Ishikawa (cell line): ENCODE data around the gene DIP2A.

Experiments used
- CEBPB ChIP-seq: IDR thresholded peaks from 2 replicates; pipeline ENCODE4 v1.6.1; 2012
- CREB1 ChIP-seq: IDR thresholded peaks from 2 replicates; pipeline ENCODE4 v1.6.1; 2012; ENCODE audit warnings: low read depth
- EGR1 ChIP-seq: IDR thresholded peaks from 2 replicates; pipeline ENCODE4 v1.6.1; 2012
- EP300 ChIP-seq: IDR thresholded peaks from 2 replicates; pipeline ENCODE4 v1.6.1; 2012; ENCODE audit warnings: borderline replicate concordance
- FOXM1 ChIP-seq: IDR thresholded peaks from 2 replicates; pipeline ENCODE4 v1.6.1; 2012; ENCODE audit warnings: low read depth, borderline replicate concordance
- MAX ChIP-seq: IDR thresholded peaks from 2 replicates; pipeline ENCODE4 v1.6.1; 2012
- NFIC ChIP-seq: IDR thresholded peaks from 2 replicates; pipeline ENCODE4 v1.6.1; 2012
- RAD21 ChIP-seq: IDR thresholded peaks from 2 replicates; pipeline ENCODE4 v1.6.1; 2012; ENCODE audit warnings: low read depth
- REST ChIP-seq: IDR thresholded peaks from 2 replicates; pipeline ENCODE4 v1.6.1; 2012; ENCODE audit warnings: low read depth, mild to moderate bottlenecking
- TAF1 ChIP-seq: IDR thresholded peaks from 2 replicates; pipeline ENCODE4 v1.6.1; 2012; ENCODE audit warnings: low read depth, mild to moderate bottlenecking
- TCF12 ChIP-seq: IDR thresholded peaks from 2 replicates; pipeline ENCODE4 v1.6.1; 2012; ENCODE audit warnings: low read depth
- TEAD4 ChIP-seq: IDR thresholded peaks from 2 replicates; pipeline ENCODE4 v1.6.1; 2012
- USF1 ChIP-seq: IDR thresholded peaks from 2 replicates; pipeline ENCODE4 v1.6.1; 2012
- YY1 ChIP-seq: IDR thresholded peaks from 2 replicates; pipeline ENCODE4 v1.6.1; 2012; ENCODE audit warnings: low read depth
- ZBTB7A ChIP-seq: IDR thresholded peaks from 2 replicates; pipeline ENCODE4 v1.6.1; 2012; ENCODE audit warnings: low read depth

The DIP2A gene

GRCh38 chr21:46557469-46557868 is 98.8 kb downstream of the DIP2A start:
- TF ChIP-seq EP300, result no peak
- no peak for TF ChIP-seq REST
- no peak for TF ChIP-seq TEAD4
- no peak for TF ChIP-seq MAX
- TF ChIP-seq CEBPB, result no peak
- no peak for TF ChIP-seq FOXM1
- no peak for TF ChIP-seq TAF1
- TF ChIP-seq RAD21, result no peak
- no peak for TF ChIP-seq NFIC
- TF ChIP-seq YY1, result no peak
- TF ChIP-seq ZBTB7A, result no peak
- no peak for TF ChIP-seq USF1

- TF ChIP-seq FOXM1, result no peak
These were observed 99.3 kb downstream of the DIP2A start for GRCh38 chr21:46557919-46558392.

- TF ChIP-seq TEAD4 (no peak), RAD21 (no peak), TCF12 (no peak), CEBPB (no peak), REST (no peak), CREB1 (no peak), FOXM1 (no peak), MAX (no peak), NFIC (no peak), USF1 (no peak), TAF1 (no peak), ZBTB7A (no peak), EGR1 (no peak), EP300 (no peak), YY1 (no peak)
These were observed 100.7 kb downstream of the DIP2A start for GRCh38 chr21:46559291-46559983.

- TF ChIP-seq EP300 (no peak), FOXM1 (no peak), YY1 (no peak), TEAD4 (no peak), TCF12 (no peak), USF1 (no peak), RAD21 (no peak), TAF1 (no peak), CEBPB (no peak), REST (no peak), MAX (no peak), ZBTB7A (no peak), CREB1 (no peak), EGR1 (no peak), NFIC (no peak)
These were observed 102.1 kb downstream of the DIP2A start for GRCh38 chr21:46560568-46561444.
